ENCODE results near the gene KRTAP21-1.

Gene KRTAP21-1

GRCh38 chr21:30769724-30770431, 14.7 kb upstream of the KRTAP21-1 start:
- TF ChIP-seq TCF12 (IDR thresholded peaks at IDR 0.05; ENCODE audit: low read depth) = no peak
- TF ChIP-seq REST (IDR thresholded peaks at IDR 0.05; ENCODE audit: low read depth) = no peak
- no peak for TF ChIP-seq CREB1 (IDR thresholded peaks at IDR 0.05; ENCODE audit: low read depth)
- no peak for TF ChIP-seq MAX (IDR thresholded peaks at IDR 0.05)
- TF ChIP-seq NFIC (IDR thresholded peaks at IDR 0.05) = no peak
- no peak for TF ChIP-seq FOXM1 (IDR thresholded peaks at IDR 0.05; ENCODE audit: borderline replicate concordance, low read depth)
- TF ChIP-seq USF1 (IDR thresholded peaks at IDR 0.05) = no peak
- TF ChIP-seq ZBTB7A (IDR thresholded peaks at IDR 0.05; ENCODE audit: low read depth) = no peak

GRCh38 chr21:30760776-30761175, 5.5 kb upstream of the KRTAP21-1 start:
- no peak for TF ChIP-seq USF1 (IDR thresholded peaks at IDR 0.05)
- no peak for TF ChIP-seq TEAD4 (IDR thresholded peaks at IDR 0.05)
- TF ChIP-seq FOXM1 (IDR thresholded peaks at IDR 0.05; ENCODE audit: borderline replicate concordance, low read depth) = no peak
- no peak for TF ChIP-seq REST (IDR thresholded peaks at IDR 0.05; ENCODE audit: low read depth)
- TF ChIP-seq CEBPB (IDR thresholded peaks at IDR 0.05) = no peak
- TF ChIP-seq CREB1 (IDR thresholded peaks at IDR 0.05; ENCODE audit: low read depth) = no peak
- no peak for TF ChIP-seq ZBTB7A (IDR thresholded peaks at IDR 0.05; ENCODE audit: low read depth)
- TF ChIP-seq EGR1 (IDR thresholded peaks at IDR 0.05) = no peak
- TF ChIP-seq EP300 (IDR thresholded peaks at IDR 0.05; ENCODE audit: borderline replicate concordance) = no peak
- TF ChIP-seq TAF1 (IDR thresholded peaks at IDR 0.05; ENCODE audit: low read depth) = no peak
- no peak for TF ChIP-seq RAD21 (IDR thresholded peaks at IDR 0.05; ENCODE audit: low read depth)
- TF ChIP-seq MAX (IDR thresholded peaks at IDR 0.05) = no peak

GRCh38 chr21:30758306-30758705, 3.1 kb upstream of the KRTAP21-1 start:
- TF ChIP-seq RAD21 (IDR thresholded peaks at IDR 0.05; ENCODE audit: low read depth) (no peak), FOXM1 (IDR thresholded peaks at IDR 0.05; ENCODE audit: borderline replicate concordance, low read depth) (no peak), ZBTB7A (IDR thresholded peaks at IDR 0.05; ENCODE audit: low read depth) (no peak), CEBPB (IDR thresholded peaks at IDR 0.05) (no peak), EP300 (IDR thresholded peaks at IDR 0.05; ENCODE audit: borderline replicate concordance) (no peak)

- TF ChIP-seq EGR1 (IDR thresholded peaks at IDR 0.05) (no peak), CREB1 (IDR thresholded peaks at IDR 0.05; ENCODE audit: low read depth) (no peak), TCF12 (IDR thresholded peaks at IDR 0.05; ENCODE audit: low read depth) (no peak), YY1 (IDR thresholded peaks at IDR 0.05; ENCODE audit: low read depth) (no peak), TAF1 (IDR thresholded peaks at IDR 0.05; ENCODE audit: low read depth) (no peak), REST (IDR thresholded peaks at IDR 0.05; ENCODE audit: low read depth) (no peak), MAX (IDR thresholded peaks at IDR 0.05) (no peak), CEBPB (IDR thresholded peaks at IDR 0.05) (no peak)
Observed at GRCh38 chr21:30747159-30747558, 8.1 kb downstream of the KRTAP21-1 start, which contains the start of gene KRTAP21-2. Gene KRTAP21-2, minus strand, starts transcription at chr21:30747259. Its CDS starts 57 bp downstream, at chr21:30747202.
